IPS DF 4.7 (cell line): ENCODE data around the gene ACTR1B.
"Not testable (repeated sequence)": the region's sequence is repeated elsewhere in the genome, so short reads cannot be mapped to it uniquely, and the experiment has no call there.

ENCODE experiments used
- DNase-seq: peaks from one replicate; pipeline ENCODE4 v3.0.0-alpha.2; 2013; ENCODE audit warnings: low spot score; ENCODE audit errors: extremely low read depth

The ACTR1B gene

DNA sequence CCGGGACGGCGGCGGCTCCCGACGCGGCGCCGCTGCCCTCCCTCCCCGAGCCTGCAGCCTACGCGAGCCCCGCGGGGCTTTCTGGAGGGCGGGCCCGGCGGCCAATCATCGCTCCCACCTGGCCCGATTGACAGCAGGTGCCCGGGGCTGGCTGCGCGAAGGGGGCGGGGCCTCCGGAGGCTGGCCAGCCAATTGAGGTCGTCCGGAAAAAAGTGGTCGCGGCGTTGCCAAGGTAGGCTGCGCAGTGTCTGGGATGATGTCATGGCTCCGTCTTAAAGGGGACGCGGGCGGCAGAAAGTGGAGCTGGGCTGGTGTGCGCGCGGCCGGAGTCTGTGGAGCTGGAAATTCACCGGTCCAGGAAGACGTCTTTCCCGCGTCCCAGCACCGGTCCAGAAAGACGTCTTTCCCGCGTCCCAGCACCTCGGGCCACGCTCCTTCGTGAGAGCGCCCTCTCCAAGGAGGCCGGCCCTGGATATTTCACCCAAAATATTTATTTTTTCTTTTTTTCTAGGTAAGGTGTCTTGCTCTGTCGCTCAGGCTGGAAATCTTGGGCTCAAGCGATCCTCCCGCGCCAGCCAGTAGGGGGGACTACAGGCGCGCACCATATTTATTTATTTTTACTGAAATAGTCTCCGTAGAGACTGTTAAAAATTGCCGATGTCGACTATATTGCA is at the start of gene ACTR1B:
ACTR1B (minus strand) TSS at position 83 of the 674 bp plus-strand sequence. CDS start 154 bp downstream, outside the sequence.
- peak; percentile 90 for DNase-seq

DNA sequence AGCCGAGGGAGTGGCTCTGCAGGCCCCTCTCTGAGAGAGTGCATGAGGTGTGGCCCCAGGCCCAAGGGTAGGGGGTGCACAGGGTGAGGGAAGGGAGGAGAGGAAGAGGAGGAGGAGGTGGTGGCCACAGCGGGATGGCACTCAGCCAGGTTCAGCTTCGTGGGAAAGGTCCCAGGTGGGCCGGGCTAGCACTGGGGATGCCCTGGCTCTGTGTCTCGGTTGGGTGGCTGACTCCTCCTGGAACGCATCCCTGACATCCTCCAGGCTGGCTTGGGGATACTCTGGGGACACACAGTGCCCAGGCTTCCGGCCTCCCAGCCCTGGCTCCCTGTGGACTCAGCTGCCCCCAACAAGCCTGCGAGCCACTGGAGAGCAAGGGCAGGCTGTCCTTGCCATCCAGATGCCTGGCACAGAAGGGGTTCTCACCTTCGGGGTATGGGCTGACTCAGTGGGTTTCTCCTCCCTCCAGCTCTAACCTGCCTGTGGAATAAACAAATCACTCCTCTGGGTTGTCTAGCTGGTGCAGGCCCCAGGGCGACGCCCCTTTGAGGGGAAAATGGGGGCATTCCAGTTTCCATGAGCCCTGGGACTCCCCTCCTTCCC is 49.0 kb upstream of the ACTR1B start:
- no peak for DNase-seq

DNA sequence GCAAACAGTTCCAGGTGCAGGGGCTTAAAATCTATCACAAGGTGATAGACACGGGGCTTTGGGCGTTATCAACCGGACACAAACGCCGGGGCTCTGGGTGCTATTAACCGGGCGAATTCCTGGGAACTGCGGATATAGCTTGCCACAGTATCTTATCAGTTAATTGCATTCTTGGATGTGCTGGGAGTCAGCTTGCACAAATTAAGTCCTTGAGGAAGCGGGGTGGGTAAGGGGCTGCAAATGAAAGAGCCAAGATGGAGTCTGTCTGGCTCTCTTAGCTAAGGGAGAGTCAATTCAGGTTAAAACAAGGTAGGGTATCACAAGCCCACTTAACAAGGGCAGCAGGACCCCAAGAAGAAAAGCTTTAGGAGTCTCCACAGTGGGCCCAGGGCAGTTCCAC is 48.3 kb upstream of the ACTR1B start:
- DNase-seq: not testable (repeated sequence)

DNA sequence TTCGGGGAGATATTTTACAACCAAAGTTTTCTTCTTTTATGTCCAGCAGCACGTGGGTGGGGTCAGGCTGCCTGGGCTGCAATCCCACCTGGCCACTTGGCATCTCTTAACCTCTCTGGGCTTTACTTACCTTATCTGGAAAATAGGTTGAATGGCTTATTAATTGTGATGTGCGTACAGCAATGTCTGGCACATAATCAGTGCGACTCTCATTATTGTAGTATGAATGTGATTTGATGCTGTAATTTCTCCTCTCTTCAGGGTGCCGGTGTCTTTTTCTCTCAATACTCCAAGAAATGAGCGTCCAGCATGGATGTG is 47.5 kb upstream of the ACTR1B start:
- DNase-seq: no peak

DNA sequence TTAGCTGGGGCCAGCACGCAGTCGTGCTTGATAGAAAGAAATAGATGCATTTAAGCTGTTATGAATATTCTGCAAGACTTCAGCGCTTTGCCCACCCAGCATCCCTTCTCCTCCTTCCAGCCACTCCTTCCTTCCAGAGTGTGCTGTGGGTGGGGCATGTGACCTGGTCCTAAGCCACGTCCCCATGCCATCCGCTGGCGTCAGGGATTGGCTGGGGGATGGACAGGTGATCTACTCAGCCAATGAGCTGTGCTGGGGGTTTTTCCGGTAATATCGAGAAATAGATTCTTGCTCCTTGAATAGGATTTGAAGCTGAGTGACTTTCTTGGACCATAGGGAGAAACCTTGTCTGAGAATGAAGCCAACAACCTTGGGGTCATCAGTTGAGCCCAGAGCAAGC is 44.8 kb upstream of the ACTR1B start:
- DNase-seq: no peak

DNA sequence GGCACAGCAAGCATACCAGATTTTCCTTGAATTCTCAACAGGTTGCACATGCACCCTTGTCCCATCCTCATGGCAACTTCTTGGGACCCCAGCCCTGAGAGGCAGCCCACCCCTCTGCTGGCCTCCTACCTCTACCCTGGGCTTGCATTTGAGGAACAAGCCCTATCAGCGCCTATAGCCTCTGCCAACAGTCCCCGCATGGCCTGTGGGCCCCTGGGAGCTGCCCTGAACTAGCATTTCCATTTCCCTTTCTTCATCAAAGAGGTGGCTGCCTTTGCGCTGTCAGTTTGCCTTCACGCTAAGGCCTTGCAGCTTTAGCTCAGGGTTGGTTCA is 44.2 kb upstream of the ACTR1B start:
- DNase-seq: no peak

DNA sequence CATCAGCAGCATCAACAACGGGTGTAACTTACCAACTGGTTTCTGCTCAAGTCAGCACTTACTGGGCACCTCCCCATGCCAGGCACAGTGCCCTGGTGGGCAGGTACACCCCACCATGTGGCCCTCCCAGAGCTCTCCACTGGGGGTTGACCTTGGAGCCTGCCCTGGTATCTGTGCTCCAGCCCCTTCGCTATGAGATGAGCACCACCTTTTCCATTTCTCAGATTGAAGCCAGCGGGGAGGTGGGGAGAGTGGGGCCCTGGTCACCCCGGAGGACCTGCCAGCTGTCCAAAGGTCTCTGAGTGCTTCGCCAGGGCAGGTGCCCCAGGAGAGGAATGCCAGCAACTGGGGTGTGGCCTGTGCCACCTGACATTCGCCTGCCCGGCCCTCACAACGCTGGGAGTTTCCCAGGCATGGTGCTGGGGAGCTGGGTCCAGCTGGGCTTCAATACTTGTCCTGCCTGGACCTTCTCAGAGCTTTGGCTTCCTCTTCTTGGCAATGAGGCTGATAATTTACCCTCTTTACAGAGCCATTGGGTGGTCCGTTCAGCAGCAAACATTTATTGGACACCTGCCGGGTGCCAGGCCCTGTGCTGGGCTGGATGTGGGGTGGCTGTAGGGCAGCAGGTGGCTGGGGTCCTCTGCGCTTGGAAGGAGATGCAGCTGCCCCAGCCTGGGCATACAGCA is 43.7 kb upstream of the ACTR1B start:
- DNase-seq: no peak

DNA sequence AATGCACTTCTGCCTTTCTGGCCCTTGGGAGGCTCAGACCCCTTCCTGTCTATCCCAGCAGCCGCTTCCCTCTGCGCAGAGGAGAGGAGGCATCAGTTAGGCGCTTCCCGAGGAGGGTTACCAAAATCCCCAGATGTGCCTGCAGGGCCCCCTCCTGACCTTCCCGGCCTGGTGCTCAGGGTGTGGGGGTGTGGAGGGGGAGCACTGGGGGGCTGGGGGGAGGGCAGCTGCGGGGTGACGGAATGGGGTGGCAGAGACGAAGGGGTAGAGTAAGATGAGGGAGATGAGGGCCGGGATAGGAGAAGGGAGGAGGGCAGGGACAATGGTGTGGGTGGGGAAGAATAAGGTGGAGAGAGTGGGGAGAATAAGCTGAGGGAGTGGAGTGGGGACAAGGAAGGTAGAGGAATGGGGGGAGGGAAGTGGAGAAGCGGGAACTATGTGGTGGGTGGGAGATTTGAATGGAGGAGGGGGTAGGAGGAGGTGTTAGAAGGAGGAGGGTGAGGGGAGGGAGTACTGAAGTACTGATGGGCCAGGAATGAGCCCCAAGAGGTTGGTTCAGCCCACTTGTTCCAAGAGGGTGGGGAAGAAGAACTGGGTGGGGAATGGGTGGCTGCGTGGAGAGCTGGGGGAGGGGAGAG is 43.0 kb upstream of the ACTR1B start:
- DNase-seq: no peak

DNA sequence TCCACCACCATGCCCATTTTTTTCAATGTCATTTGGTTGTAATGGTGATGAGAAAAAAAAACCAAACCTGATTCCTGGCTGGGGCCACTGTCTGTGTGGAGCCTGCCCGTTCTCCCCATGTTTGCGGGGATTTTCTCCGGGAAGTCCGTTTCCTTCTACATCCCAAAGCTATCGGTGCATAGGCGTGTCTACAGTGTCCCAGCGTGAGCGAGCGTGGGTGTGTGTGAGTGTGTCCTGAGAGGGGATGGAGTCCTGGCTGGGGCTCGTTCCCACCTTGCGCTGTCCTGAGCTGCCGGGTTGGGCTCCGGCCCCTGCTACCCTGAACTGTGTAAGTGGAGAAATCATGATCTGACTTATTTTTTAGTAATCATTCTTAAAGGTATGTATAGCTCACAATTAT is 42.3 kb upstream of the ACTR1B start:
- no peak for DNase-seq

DNA sequence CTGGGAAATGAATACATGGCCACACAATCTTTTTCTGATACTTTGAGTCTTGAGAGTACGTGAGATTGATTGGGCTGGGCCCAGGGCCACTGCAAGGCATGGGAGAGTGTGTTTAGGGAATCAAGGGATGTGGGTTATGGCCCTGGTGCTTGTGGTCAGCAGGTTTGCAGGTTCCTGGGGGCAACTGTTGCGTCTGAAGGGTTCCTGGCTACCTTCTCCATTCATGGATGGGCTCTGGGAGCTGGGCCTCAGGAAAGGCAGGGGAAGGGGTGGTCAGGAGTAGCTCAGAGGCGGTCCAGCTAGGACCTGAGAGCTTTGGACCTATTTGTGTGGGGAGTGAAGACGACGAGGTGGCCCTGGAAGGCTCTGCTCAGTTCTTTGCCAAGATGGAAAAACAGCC is 41.1 kb upstream of the ACTR1B start:
- no peak for DNase-seq

DNA sequence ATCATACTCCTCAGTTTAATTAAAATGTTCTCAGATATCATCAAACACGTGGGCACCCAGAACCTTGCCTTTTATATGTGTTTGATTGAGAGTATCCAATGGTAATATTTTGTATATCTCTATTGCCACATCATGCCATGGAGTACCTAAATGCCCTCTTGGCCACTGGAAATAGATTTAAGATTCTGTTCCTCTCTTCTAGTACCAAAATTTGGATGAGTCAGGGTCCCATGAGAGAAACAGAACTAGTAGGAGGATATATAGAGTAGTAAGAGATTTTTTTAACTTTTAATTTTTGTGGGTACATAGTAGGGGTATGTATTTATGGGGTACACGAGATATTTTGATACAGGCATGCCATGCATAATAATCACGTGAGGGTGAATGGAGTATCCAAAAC is 39.9 kb upstream of the ACTR1B start:
- DNase-seq: no peak

DNA sequence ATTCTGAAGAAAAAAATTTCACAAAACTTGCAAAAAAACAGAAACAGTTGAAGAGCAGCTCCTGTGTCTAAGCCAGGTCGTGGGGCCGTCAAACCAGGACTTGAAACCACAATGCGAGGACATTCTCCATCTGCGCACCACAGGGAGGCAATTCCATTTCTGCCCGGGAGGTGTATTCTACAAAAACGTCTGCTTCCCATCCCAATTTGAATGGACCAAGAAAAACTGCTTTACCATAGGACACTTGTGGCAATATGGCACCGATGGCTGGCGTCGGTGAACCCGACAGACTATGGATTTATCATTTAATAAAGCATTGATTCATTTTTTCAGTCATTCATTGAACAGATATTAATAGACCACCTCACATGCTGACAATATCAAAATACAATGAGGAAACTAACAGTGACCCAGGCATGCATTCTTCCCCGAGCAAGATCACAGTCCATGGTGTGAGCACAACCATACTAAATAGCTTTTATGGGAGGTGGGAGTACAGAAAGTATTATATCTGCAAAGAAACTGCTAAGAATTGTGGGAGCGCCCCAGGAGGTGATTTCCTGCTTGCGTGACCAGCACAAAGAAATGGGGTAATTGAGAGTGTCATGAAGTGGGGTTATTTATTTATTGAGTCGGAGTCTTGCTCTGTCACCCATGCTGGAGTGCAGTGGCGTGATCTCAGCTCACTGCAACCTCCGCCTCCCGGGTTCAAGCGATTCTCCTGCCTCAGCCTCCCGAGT is 39.1 kb upstream of the ACTR1B start:
- DNase-seq: no peak

DNA sequence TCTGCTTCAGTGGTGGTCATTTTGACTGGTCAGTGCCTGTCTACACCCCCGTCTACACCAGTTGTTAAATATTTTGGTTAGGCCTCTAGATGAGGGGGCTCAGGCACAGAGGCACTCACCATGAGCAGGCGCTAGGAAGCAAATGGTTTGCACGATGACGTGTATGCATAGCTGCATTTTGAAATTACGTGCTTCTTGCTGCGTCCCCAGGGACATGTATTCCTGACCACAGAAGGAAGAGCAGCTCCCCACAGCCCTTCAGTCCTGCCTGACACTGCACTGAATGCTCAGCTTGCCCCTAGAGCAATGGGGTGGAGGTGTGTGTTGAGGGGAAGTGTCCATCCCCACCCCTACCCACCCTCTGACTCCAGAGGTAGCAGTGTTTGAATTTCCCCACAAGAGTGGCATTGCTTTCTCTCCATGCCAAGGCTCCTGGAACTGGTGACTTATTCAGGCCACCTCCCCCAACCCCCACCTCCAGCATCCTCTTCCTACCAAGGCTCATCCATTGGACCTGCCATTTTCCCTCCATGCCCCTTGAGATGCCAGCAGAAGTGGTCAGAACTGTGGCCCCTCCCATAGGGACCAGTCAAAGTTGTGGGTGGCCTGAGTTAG is 38.1 kb upstream of the ACTR1B start:
- no peak for DNase-seq

DNA sequence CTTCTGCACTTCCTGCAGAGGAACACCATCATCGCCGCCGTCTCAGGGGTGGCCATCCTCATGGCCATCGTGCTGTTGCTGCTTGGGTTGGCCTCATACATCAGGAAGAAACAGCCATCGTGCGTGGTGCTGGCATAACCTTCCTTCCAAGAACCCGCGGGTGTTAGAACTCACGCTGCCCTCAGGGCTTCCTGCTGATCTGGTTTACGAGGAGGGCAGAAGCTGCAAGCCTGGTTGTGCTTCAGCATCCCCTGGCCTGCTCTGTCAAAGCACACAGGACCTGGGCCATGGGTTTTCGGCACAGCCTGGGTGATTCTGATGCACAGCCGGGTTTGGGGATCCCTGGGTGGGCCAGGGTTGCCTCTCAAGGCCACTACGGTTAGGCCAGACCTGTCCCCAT is 37.3 kb upstream of the ACTR1B start:
- no peak for DNase-seq

DNA sequence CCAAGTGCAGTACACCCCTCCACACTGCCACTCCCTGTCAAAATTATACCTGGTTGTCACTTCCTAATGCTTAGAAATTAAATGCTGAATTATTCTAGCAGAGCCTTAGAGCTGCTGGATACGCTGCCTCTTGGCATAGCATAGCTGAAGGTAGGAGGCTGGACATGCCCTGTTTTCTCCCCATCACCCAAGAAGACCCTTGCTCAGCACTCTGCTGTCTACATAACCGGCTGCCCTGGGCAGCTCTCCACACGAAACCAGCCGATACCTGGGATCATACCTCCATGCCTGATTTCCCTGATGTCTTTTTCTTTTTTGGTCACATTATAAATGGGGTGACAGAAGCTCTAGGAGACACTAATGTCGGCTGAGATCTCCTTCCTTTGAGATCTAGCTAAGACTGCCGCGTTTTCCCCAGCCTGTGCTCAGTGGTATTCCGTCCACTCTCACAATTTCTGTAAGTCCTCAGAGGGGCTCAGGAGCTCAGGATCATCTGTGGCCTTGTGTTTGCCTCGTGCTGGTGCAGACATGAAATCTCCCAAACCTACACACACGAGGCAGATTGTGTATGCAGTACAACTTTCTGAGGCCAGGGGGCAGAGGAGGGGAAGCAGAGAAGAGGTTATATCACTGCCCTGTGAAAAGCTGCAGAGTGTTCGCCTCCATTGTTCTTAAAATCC is 36.1 kb upstream of the ACTR1B start:
- peak; percentile 41 for DNase-seq

DNA sequence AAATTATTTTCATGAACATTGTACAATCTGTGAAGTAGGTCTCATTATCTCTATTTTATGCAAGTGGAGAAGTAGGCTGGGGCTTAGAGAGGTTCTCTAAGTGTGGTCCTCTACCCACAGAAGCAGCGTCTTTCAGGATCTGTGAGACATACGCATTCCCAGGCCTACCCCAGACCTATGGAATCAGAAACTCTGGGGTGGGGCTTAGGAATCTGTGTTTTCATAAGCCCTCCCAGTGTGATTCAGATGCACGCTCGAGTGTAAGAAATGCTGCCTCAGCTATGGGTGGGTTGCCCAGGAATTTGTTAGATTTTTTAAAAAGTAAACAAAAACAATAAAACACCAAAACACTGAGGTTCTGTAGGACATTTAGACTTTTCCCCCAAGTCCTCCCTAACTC is 34.7 kb upstream of the ACTR1B start:
- DNase-seq: no peak

DNA sequence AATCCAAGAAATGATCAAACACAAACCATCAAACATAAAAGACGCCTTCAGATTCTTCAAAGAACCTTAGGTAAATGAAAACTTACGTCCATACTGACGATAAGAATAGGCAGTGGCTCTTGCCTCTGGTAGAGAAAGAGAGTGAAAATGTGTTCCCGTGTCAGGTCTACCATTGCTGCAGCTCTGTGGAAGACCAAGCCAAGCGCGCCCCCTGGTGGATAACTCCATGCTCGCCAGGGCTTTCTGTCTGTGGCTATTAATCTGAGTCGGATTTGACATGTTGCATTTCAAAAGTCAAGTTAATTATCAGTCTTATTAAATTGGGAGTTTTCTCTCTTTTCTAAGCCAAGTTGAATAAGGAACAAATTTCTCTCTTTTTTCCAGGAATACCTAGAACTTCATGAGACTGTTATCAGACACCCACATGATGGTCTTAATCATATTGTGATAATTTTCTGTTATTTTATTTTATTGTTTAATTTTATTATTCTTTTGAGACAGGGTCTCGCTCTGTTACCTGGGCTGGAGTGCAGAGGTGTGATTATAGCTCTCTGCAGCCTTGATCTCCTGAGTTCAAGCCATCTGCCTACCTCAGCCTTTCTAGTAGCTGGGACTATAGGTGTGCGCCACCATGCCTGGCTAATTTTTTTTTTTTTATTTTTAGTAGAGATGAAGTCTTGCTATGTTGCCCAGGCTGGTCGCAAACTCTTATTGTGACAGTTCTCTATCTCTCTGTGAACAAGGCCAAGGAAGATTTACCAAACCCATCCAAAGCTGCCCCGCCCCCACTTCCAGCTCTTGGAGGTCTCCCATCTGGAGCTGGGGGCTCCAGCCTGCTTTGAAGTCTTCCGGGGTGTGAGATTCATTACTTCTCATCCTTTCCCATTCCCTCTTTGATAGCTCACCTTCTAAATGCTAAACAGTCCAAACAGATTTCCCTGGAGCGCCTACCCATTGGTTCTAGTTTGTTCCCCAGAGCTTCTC is 33.7 kb upstream of the ACTR1B start:
- peak; percentile 56 for DNase-seq

DNA sequence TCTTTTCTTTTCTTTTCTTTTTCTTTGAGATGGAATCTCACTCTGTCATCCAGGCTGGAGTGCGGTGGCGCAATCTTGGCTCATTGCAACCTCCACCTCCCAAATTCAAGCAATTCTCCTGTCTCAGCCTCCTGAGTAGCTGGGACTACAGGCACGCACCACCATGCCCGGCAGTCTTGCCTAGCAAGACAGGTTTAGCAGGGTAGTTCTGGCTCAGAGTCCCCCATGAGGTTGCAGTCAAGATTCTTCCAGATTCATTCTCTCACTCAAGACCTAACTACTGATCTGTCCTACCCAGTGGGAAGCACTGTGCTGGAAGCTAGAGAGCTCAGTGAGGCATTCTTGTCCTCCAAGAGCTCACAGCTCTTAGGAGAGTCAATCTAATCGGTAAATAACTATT is 31.9 kb upstream of the ACTR1B start:
- no peak for DNase-seq

DNA sequence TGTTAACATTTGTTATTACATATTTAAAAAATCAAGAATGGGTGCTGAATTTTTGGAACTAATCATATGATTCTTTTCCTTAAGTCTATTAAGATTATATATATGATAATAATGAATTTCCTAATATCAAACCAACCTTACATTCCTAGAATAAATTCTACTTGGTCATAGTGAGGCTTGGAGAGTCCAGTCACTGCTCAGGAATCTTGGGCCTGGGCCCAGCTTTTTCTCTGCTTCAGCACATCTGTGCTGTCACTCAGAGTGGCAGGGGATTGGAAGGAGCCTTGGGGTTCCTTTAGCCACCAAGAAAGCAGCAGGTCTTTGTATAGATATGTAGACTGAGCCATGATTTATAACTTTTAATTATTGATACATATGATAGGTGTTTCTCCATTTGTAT is 29.6 kb upstream of the ACTR1B start:
- no peak for DNase-seq

DNA sequence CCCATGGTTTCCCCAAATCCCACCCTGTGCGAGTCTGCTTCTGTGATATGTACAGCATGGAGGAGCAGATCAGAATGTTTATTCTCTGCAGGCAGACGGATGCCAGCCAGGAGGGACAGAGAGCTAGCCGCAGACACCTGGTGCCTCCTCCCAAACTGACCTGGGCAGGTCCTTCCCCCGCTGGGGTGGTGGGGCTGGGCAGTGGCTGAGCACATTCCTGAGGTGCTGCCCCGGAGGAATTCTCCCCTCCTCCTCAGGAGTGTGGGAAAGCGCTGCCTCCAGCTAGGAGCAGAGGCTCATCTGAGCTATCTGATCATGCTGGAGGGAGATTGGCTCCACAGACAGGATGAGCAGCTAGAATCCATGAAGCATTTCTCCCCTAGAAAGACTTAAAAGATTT is 27.3 kb upstream of the ACTR1B start:
- no peak for DNase-seq
